GM12873 (cell line): ENCODE measurements around the gene PLEKHA6.

Experiments used
- CTCF ChIP-seq: IDR thresholded peaks from 2 replicates; pipeline ENCODE4 v1.5.1; 2012; ENCODE audit warnings: low read depth, mild to moderate bottlenecking, moderate library complexity, low read length, control low read depth; ENCODE audit not compliant: insufficient read depth; ENCODE audit errors: missing control alignments

PLEKHA6 gene

DNA sequence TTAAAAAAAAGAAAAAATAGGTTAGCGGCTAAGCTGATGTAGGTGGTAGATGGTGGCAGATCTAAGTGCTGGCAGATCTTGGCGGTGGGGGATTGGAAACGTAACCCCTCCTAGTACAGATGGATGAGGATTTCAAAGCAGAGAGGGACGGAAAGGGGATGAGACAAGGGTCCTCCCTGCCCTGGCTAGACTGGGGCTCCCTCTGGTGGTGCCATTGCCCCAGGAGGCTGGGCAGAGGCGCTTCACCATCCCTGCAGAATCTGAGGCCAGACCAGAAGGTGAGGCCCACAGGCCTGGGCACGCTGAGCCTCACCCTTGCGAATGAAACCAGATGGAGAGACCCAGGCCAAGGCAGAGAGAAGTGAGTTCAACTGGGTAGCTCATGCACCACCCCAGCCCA, 7.0 kb upstream of the PLEKHA6 start:
- TF ChIP-seq CTCF = peak; percentile 61

DNA sequence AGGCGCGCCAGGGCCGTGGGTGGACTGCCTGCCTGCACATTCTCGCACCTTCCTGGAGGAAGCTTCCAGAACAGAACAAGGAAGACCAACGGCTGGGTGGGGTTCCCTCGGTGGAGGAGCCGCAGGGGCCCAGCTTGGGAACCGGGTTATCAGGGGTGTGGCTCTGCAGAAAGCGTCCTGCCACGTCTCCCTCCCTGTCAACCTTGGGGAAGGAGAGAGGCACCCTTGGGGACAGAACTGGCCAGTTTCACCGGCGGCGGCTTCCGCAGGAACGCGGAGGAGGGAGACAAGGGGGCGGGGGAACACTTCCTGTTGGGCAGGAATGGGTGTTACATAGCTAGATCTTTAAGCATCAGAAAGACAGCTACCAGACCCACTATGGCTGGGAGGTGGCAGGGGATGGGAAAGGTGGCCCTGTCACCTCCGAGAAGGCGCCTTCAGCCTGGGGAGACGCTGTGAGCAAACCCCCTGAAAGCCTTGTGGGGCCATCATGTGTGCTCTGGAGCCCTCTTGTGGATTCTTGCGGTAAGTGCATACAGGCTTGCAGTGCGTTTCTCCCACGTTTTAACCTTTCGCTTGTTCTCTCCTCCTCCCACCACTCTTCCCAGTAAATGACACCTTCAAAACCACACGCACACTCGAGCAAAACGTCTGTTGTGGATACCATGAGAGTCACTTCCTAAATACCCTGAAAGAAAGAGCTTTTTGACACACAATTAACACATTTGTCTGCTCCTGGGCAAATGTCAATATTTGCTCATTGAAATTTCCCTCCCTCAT, 3.8 kb upstream of the PLEKHA6 start:
- TF ChIP-seq CTCF = peak; percentile 99

- TF ChIP-seq CTCF = no peak
Observed at GRCh38 chr1:204362984-204363334, 3.2 kb upstream of the PLEKHA6 start.

DNA sequence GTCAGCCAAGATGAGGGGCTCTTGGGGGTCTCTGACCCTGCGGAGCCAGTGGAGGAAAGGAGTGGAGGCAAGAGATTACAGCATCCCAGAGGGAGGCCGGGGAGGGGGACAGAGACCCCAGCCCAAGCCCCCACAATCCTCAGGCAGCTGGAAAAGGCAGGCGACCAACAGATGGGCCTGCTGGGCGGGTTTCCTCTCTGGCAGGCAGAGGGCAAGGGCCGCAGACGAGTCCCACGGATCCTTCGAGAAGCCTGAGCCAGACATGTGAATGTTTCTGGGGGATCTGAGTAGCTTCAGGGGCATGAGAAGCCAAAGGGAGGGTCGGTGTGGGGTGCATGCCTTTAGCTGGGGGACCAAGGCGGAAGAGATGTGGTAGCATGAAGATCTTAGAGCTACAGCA, 2.1 kb upstream of the PLEKHA6 start:
- TF ChIP-seq CTCF = no peak

DNA sequence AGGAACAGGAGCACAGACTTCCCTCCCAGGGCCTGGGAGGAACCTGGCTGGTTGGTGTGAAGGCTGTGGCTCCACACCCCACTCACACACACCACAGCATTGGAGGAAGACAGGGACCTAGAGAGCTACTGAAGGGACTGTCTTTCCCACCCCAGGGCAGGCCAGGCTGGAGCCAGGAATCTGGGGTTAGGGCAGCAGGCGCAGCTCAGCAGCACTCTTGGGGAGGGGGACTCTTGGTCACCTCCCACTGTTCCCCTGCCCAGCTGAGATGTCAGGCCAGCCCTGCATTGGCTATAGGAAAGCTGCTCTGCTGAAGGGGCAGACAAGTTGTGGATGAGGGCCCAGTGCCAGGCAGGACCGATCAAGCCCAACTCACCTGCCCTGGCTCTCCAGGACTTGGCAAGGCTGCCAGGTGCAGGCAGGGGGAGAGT, 1.6 kb upstream of the PLEKHA6 start:
- no peak for TF ChIP-seq CTCF

GRCh38 chr1:204360314-204360713, 585 bp upstream of the PLEKHA6 start:
- no peak for TF ChIP-seq CTCF

DNA sequence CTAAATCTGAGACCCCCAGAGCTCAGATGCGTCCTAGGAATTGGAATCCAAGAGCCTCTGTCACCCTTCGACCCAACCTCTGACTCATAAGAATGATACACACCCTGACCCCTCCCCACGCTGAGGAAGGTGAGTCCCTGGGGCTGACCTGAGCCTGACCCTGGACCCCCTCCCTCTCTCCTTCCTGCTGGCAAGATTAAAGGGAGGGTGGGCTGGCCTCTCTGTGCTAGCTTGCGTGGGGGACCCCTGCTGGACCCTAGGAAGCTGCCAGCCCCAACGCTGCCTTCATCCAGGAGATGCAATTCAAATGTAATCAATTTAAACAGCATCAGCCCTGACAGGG, 627 bp downstream of the PLEKHA6 start:
- no peak for TF ChIP-seq CTCF
